PC-3 (cell line): ENCODE measurements around the gene AK1. TPM values are rescaled to one million over a fixed set of nuclear protein-coding genes. Genes with fewer than 3 reads are reported as not detected.

Experiments
- ATAC-seq: fragments of 200-7000 bp; cut with Tn5 transposase; 2 replicates; pipeline ENCODE4 v1.9.1; 2020; ENCODE audit warnings: mild to moderate bottlenecking, moderate library complexity
- BruUV-seq: library from RNA; stranded (reverse); fragments of 400-500 nt; replicated peaks from 2 replicates; lab custom pipeline; 2021; lab: Mats Ljungman, UMichigan
- CTCF ChIA-PET: fragments of 300-600 bp; sonication (Branson Sonifier 250); formaldehyde crosslinking; loops from one replicate; lab custom pipeline; 2022; ENCODE audit warnings: antibody characterized with exemption; lab: Charles Lee
- POLR2A ChIA-PET: fragments of 300-600 bp; sonication (Branson Sonifier 250); formaldehyde crosslinking; loops from one replicate; lab custom pipeline; 2022; ENCODE audit warnings: antibody characterized with exemption; ENCODE audit not compliant: unreplicated experiment; lab: Charles Lee
- DNase-seq: peaks from one replicate; pipeline ENCODE4 v3.0.0-alpha.2; 2015
- H2AFZ ChIP-seq: fragments of 300-600 bp; sonication (generic); 2 replicates; pipeline ENCODE4 v1.6.0; 2016; ENCODE audit warnings: antibody characterized with exemption, low read length
- H3F3A ChIP-seq: fragments of 300-600 bp; sonication (generic); one replicate; pipeline ENCODE4 v1.6.0; 2017; ENCODE audit warnings: antibody characterized with exemption, low read length, control low read depth, mild to moderate bottlenecking; ENCODE audit not compliant: unreplicated experiment
- H3K27ac ChIP-seq: fragments of 300-600 bp; sonication (generic); 2 replicates; pipeline ENCODE4 v1.5.1; 2016; ENCODE audit warnings: mild to moderate bottlenecking, low read length
- H3K27me3 ChIP-seq: fragments of 300-600 bp; sonication (generic); 2 replicates; pipeline ENCODE4 v1.6.1; 2016; ENCODE audit warnings: low read length, mixed read lengths
- H3K36me3 ChIP-seq: fragments of 300-600 bp; sonication (generic); 2 replicates; pipeline ENCODE4 v1.6.1; 2016; ENCODE audit warnings: low read depth, mixed run types, low read length, mixed read lengths
- H3K4me1 ChIP-seq: fragments of 300-600 bp; sonication (generic); 2 replicates; pipeline ENCODE4 v1.5.1; 2016; ENCODE audit warnings: low read length; ENCODE audit not compliant: insufficient read depth
- H3K4me2 ChIP-seq: fragments of 300-600 bp; sonication (generic); 2 replicates; pipeline ENCODE4 v1.6.0; 2016; ENCODE audit warnings: low read length
- H3K4me3 ChIP-seq: fragments of 300-600 bp; sonication (generic); 2 replicates; pipeline ENCODE4 v1.5.1; 2016; ENCODE audit warnings: mild to moderate bottlenecking, low read length, mixed read lengths
- H3K79me2 ChIP-seq: fragments of 300-600 bp; sonication (generic); 2 replicates; pipeline ENCODE4 v1.6.1; 2017; ENCODE audit warnings: low read length, mixed read lengths
- H3K9ac ChIP-seq: fragments of 300-600 bp; sonication (generic); 2 replicates; pipeline ENCODE4 v1.6.0; 2016; ENCODE audit warnings: mild to moderate bottlenecking, low read length
- H3K9me2 ChIP-seq: fragments of 300-600 bp; sonication (generic); replicated peaks from 2 replicates; pipeline ENCODE4 v1.6.1; 2016; ENCODE audit warnings: mixed run types, low read length, mixed read lengths
- H3K9me3 ChIP-seq: fragments of 300-600 bp; sonication (generic); 2 replicates; pipeline ENCODE4 v1.6.1; 2016; ENCODE audit warnings: low read length, mixed read lengths
- H4K20me1 ChIP-seq: fragments of 300-600 bp; sonication (generic); 2 replicates; pipeline ENCODE4 v1.6.1; 2016; ENCODE audit warnings: low read length, mixed read lengths
- EZH2 ChIP-seq: fragments of 300-600 bp; sonication (generic); IDR thresholded peaks from one replicate; pipeline ENCODE4 v1.6.1; 2017; ENCODE audit warnings: antibody characterized with exemption, mild to moderate bottlenecking, low read length; ENCODE audit not compliant: unreplicated experiment
- EZH2phosphoT487 ChIP-seq: fragments of 300-600 bp; sonication (generic); IDR thresholded peaks from 2 replicates; pipeline ENCODE4 v1.6.1; 2018; ENCODE audit warnings: mild to moderate bottlenecking, antibody characterized with exemption, low read length, borderline replicate concordance
- intact Hi-C: fragments of 100-400 bp; cut with micrococcal nuclease; formaldehyde crosslinking; loops from 2 replicates; pipeline ENCODE4 v1.9.0; 2023
- total RNA-seq: library from RNA; depleted of rRNA; stranded (reverse); fragments of >200 nt; gene quantifications from 2 replicates; pipeline ENCODE4 v1.2.3, GENCODE V29; 2014
- TF ChIP-seq, protein P1 (sequence below): fragments of 300-600 bp; sonication (generic); conservative IDR thresholded peaks from 2 replicates; pipeline ENCODE4 v1.5.1; 2017; ENCODE audit warnings: antibody characterized with exemption, low read depth, mild to moderate bottlenecking, low read length

AK1 gene
- total RNA-seq, 1 experiment from 2014 or later: 79.1 TPM

DNA sequence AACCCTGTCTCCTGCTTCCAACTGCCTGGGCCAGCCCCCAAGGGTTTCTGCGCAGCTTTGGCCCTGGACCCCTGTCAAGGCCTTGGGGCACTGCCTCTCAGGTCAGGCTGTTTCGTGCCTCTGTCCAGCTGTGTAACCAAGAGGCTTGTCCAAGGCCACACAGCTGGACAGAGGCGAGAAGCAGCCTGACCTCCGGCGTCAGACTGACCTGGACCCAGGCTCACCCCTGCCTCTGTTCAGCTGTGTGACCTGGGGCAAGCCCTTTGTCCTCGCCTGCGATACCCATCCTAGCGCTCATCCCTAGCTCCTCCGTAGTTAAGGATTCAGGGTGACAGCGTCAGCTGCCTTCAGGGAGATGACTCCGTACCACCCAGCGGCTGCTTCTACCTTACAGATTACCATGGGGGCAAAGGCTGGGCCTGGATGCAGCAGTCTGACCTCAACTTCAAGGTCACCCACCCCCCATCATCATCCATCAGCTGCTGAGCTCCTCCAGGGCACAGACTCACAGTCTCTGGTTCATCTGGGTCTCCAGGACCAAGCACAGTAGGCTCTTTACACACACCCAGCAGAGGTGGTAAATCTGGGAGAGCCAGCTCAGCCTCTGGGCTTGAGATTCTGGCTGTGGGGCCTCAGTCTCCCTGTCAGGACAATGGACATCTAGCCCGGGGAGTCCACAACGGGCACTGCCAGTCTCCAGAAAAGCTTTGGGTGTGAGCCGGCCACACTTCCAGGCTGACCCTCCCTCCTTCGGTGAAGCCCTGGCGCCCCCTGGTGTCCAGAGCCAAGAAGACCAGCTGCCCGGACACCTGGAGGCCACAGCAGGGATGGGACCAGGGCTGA, 7.9 kb downstream of the AK1 start:
- intact Hi-C loops: loop anchor here (2.0 kb wide), 1 partner anchor 83 kb away; the partner anchor contains the start of gene CDK9
- no peak overlapping the region for H3K27ac ChIP-seq
- no TSS peak for BruUV-seq

DNA sequence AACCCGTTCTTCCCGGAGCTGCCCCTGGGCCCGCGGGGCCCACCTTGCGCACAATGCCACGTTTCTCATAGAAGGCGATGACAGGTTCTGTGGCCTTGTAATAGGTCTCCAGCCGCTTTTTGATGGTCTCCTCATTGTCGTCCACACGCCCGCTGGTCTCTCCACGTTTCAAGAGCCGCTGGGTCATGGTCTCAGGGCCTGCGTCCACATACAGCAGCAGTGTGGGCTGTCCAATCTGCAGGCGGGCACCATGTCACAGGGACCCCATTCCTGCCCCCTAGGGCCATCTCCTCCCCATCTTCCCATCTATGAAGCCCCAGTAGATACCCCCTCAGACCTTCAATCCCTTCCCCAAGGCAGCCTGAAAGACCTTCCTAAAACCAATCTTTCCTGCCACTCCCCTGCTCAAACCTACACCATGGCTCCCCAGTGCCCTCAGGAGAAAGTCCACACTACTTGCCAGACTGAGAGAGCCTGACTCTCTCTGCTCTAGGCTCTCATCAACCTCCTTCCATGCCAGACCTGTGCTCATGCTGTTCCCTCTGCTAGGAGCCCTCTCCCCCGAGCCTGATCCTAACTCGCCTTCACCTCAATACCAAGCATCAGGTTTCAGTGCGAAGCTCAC, 9.1 kb downstream of the AK1 start:
- no peak for DNase-seq
- no peaks in the 10 kb centered on the region for H3K79me2 ChIP-seq

More for the DNA sequence above, 7.9 kb downstream of the AK1 start:
- Histone ChIP-seq H3K27me3 (no peaks in the 10 kb centered on the region), H3K4me2 (no peak overlapping the region), H3K9me3 (no peaks in the 10 kb centered on the region), H3K4me3 (no peak overlapping the region), H3K9me2 (no peaks in the 10 kb centered on the region), H4K20me1 (no peaks in the 10 kb centered on the region), H3K79me2 (no peaks in the 10 kb centered on the region), H3F3A (no peaks in the 10 kb centered on the region), H3K9ac (no peak overlapping the region), H3K4me1 (peaks cover 8% of the 10 kb centered on the region), H2AFZ (no peak overlapping the region), H3K36me3 (no peaks in the 10 kb centered on the region)
- peak; percentile 85 for ATAC-seq
- peak; percentile 78 for DNase-seq
- TF ChIP-seq, protein P1, sequence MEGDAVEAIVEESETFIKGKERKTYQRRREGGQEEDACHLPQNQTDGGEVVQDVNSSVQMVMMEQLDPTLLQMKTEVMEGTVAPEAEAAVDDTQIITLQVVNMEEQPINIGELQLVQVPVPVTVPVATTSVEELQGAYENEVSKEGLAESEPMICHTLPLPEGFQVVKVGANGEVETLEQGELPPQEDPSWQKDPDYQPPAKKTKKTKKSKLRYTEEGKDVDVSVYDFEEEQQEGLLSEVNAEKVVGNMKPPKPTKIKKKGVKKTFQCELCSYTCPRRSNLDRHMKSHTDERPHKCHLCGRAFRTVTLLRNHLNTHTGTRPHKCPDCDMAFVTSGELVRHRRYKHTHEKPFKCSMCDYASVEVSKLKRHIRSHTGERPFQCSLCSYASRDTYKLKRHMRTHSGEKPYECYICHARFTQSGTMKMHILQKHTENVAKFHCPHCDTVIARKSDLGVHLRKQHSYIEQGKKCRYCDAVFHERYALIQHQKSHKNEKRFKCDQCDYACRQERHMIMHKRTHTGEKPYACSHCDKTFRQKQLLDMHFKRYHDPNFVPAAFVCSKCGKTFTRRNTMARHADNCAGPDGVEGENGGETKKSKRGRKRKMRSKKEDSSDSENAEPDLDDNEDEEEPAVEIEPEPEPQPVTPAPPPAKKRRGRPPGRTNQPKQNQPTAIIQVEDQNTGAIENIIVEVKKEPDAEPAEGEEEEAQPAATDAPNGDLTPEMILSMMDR: peak; percentile 74
- TF ChIP-seq EZH2: no peak
- ChIA-PET CTCF (interaction anchor here (0.5 to 1.5 kb wide), 4 partner anchors 69 to 135 kb away, joined by 3 to 19 read pairs (median 6); partner anchors contain the start of gene TOR2A), POLR2A (no interaction called here)

More for the DNA sequence above, 9.1 kb downstream of the AK1 start:
- ATAC-seq: no peak
- Histone ChIP-seq H3K9ac (no peak overlapping the region), H2AFZ (no peak overlapping the region), H3K4me1 (no peaks in the 10 kb centered on the region), H3K9me2 (no peaks in the 10 kb centered on the region), H3K9me3 (no peaks in the 10 kb centered on the region), H3K36me3 (no peaks in the 10 kb centered on the region), H3K27me3 (no peaks in the 10 kb centered on the region), H4K20me1 (no peaks in the 10 kb centered on the region), H3F3A (no peaks in the 10 kb centered on the region), H3K27ac (no peak overlapping the region), H3K4me2 (no peak overlapping the region), H3K4me3 (no peak overlapping the region)
- no TSS peak for BruUV-seq
- TF ChIP-seq EZH2phosphoT487: no peak
- no peak for TF ChIP-seq EZH2
- TF ChIP-seq, protein P1: no peak
- ChIA-PET POLR2A (no interaction called here), CTCF (no interaction called here)
- intact Hi-C loops: no loop called here
